Middle frontal gyrus (tissue), 1 donor: ENCODE measurements around the gene ARHGEF10L.

Experiments
- DNase-seq: peaks from one replicate; pipeline ENCODE4 v3.0.0-alpha.2; 2015; ENCODE audit warnings: low spot score; ENCODE audit errors: extremely low spot score

Gene ARHGEF10L

GRCh38 chr1:17654519-17654918 lies 115.0 kb downstream of the ARHGEF10L start:
- no peak for DNase-seq

- no peak for DNase-seq
Observed at GRCh38 chr1:17655169-17655568, 115.7 kb downstream of the ARHGEF10L start.

GRCh38 chr1:17655922-17656321 lies 116.4 kb downstream of the ARHGEF10L start:
- DNase-seq = no peak

- DNase-seq = no peak
Observed at GRCh38 chr1:17657436-17657835, 117.9 kb downstream of the ARHGEF10L start.

GRCh38 chr1:17658837-17659236 lies 119.3 kb downstream of the ARHGEF10L start:
- DNase-seq = no peak

GRCh38 chr1:17661546-17662157 lies 122.2 kb downstream of the ARHGEF10L start:
- DNase-seq = peak; percentile 11

GRCh38 chr1:17662296-17662695 lies 122.8 kb downstream of the ARHGEF10L start:
- DNase-seq = no peak

GRCh38 chr1:17662786-17663185 lies 123.3 kb downstream of the ARHGEF10L start:
- DNase-seq = no peak

GRCh38 chr1:17663646-17664045 lies 124.1 kb downstream of the ARHGEF10L start:
- DNase-seq = no peak

- DNase-seq = no peak
Observed at GRCh38 chr1:17664322-17664721, 124.8 kb downstream of the ARHGEF10L start.

GRCh38 chr1:17665054-17665453 lies 125.6 kb downstream of the ARHGEF10L start:
- DNase-seq = no peak

- DNase-seq = no peak
Observed at GRCh38 chr1:17665950-17666720, 126.6 kb downstream of the ARHGEF10L start.

- no peak for DNase-seq
Observed at GRCh38 chr1:17667641-17668040, 128.1 kb downstream of the ARHGEF10L start.

GRCh38 chr1:17668195-17668594 lies 128.7 kb downstream of the ARHGEF10L start:
- no peak for DNase-seq

GRCh38 chr1:17668624-17669175 lies 129.2 kb downstream of the ARHGEF10L start:
- DNase-seq = no peak

GRCh38 chr1:17669305-17669704 lies 129.8 kb downstream of the ARHGEF10L start:
- no peak for DNase-seq

GRCh38 chr1:17669866-17670451 lies 130.5 kb downstream of the ARHGEF10L start:
- no peak for DNase-seq

GRCh38 chr1:17670587-17671313 lies 131.3 kb downstream of the ARHGEF10L start:
- no peak for DNase-seq

GRCh38 chr1:17671314-17671705 lies 131.8 kb downstream of the ARHGEF10L start:
- no peak for DNase-seq

GRCh38 chr1:17671741-17672140 lies 132.2 kb downstream of the ARHGEF10L start:
- DNase-seq = no peak

GRCh38 chr1:17672226-17672625 lies 132.7 kb downstream of the ARHGEF10L start:
- no peak for DNase-seq
